ENCODE data around the gene CDC25C. TPM values are rescaled to one million over a fixed set of nuclear protein-coding genes. Genes with fewer than 3 reads are reported as not detected.

CDC25C gene
- total and polyA plus RNA-seq, 2 of the 4 experiments (the other 2 are of a cell fraction) = 7.3 to 8.2 TPM

DNA sequence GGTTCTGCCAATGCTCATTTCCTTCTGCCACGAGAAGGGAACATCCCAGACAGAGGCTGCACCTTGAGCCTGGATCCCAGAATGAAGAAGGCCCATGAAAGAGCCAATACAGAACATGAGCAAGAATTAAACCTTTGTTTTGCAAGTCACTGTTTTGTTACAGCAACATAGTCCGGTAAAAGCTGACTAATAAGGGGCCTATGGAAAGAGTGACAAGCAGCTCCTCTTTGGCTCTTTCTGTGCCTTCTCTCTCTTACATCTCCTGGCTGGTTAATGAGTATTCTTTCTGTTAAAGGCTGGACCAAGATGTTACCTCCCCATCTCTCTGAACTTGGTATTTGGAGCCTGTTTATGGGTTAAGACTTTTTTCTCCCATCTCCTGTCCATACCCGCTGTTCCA lies 68.0 kb downstream of the CDC25C start:
- TF ChIP-seq MXI1 (IDR thresholded peaks at IDR 0.05; ENCODE audit: borderline replicate concordance, low read depth, low read length) = no peak
- no peak for TF ChIP-seq MAZ (IDR thresholded peaks at IDR 0.05; ENCODE audit: borderline replicate concordance, low read depth, low read length)
- TF ChIP-seq, protein P1, sequence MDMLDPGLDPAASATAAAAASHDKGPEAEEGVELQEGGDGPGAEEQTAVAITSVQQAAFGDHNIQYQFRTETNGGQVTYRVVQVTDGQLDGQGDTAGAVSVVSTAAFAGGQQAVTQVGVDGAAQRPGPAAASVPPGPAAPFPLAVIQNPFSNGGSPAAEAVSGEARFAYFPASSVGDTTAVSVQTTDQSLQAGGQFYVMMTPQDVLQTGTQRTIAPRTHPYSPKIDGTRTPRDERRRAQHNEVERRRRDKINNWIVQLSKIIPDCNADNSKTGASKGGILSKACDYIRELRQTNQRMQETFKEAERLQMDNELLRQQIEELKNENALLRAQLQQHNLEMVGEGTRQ (IDR thresholded peaks at IDR 0.05; ENCODE audit: low read depth, low read length) = no peak
- TF ChIP-seq FOS (IDR thresholded peaks at IDR 0.05; ENCODE audit: low read depth, low read length) = no peak
- no peak for TF ChIP-seq CHD1 (IDR thresholded peaks at IDR 0.05; ENCODE audit: low read depth, low read length)
- no peak for TF ChIP-seq RCOR1 (IDR thresholded peaks at IDR 0.05; ENCODE audit: insufficient replicate concordance, low read length)
- TF ChIP-seq RAD21 (IDR thresholded peaks at IDR 0.05; ENCODE audit: low read length) = no peak
- no peak for TF ChIP-seq NFE2L2 (IDR thresholded peaks at IDR 0.05; ENCODE audit: low read depth, low read length)
- TF ChIP-seq BHLHE40 (IDR thresholded peaks at IDR 0.05; ENCODE audit: low read depth, low read length) = no peak
- no peak for TF ChIP-seq POLR2A (IDR thresholded peaks at IDR 0.05; ENCODE audit: low read depth, low read length)
- no peak for TF ChIP-seq CEBPB (IDR thresholded peaks at IDR 0.05; ENCODE audit: low read depth, low read length)
- TF ChIP-seq MAFK (IDR thresholded peaks at IDR 0.05; ENCODE audit: low read depth, low read length) = no peak
- TF ChIP-seq, protein P2, sequence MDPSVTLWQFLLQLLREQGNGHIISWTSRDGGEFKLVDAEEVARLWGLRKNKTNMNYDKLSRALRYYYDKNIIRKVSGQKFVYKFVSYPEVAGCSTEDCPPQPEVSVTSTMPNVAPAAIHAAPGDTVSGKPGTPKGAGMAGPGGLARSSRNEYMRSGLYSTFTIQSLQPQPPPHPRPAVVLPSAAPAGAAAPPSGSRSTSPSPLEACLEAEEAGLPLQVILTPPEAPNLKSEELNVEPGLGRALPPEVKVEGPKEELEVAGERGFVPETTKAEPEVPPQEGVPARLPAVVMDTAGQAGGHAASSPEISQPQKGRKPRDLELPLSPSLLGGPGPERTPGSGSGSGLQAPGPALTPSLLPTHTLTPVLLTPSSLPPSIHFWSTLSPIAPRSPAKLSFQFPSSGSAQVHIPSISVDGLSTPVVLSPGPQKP (IDR thresholded peaks at IDR 0.05; ENCODE audit: borderline replicate concordance, low read depth, low read length) = no peak
- TF ChIP-seq SMC3 (IDR thresholded peaks at IDR 0.05; ENCODE audit: low read depth, low read length) = no peak
- TF ChIP-seq, protein P3, sequence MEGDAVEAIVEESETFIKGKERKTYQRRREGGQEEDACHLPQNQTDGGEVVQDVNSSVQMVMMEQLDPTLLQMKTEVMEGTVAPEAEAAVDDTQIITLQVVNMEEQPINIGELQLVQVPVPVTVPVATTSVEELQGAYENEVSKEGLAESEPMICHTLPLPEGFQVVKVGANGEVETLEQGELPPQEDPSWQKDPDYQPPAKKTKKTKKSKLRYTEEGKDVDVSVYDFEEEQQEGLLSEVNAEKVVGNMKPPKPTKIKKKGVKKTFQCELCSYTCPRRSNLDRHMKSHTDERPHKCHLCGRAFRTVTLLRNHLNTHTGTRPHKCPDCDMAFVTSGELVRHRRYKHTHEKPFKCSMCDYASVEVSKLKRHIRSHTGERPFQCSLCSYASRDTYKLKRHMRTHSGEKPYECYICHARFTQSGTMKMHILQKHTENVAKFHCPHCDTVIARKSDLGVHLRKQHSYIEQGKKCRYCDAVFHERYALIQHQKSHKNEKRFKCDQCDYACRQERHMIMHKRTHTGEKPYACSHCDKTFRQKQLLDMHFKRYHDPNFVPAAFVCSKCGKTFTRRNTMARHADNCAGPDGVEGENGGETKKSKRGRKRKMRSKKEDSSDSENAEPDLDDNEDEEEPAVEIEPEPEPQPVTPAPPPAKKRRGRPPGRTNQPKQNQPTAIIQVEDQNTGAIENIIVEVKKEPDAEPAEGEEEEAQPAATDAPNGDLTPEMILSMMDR (conservative IDR thresholded peaks at IDR 0.05; ENCODE audit: low read depth, low read length) = no peak
- H3K4me1 ChIP-seq (ENCODE audit: control insufficient read depth, insufficient read depth, low read length) = no peaks in the 10 kb centered on the region
- ChIA-PET CTCF (interaction anchor here (0.7 kb wide), 1 partner anchor 17 kb away, joined by 3 read pairs; no protein-coding TSS in a partner anchor), POLR2A (ENCODE audit: unreplicated experiment) (no interaction called here)
- H2BK15ac ChIP-seq (ENCODE audit: low read depth, low read length) = no peak overlapping the region
- H2BK5ac ChIP-seq (ENCODE audit: low read depth, low read length, poor library complexity, severe bottlenecking) = no peak overlapping the region
- H2BK120ac ChIP-seq (ENCODE audit: low read depth, low read length) = no peak overlapping the region
- H4K5ac ChIP-seq (ENCODE audit: low read depth, low read length) = no peak overlapping the region
- no peak overlapping the region for H3K4ac ChIP-seq (ENCODE audit: low read depth, low read length)
- H4K20me1 ChIP-seq (ENCODE audit: insufficient read depth, low read length) = no peaks in the 10 kb centered on the region
- H3K4me2 ChIP-seq (ENCODE audit: low read depth, low read length) = no peak overlapping the region
- no peaks in the 10 kb centered on the region for H3K9me3 ChIP-seq (ENCODE audit: control insufficient read depth, insufficient read depth, low read length)
- H2AK9ac ChIP-seq (replicated peaks; ENCODE audit: low read depth, low read length, poor library complexity) = no peak overlapping the region
- no peaks in the 10 kb centered on the region for H3K36me3 ChIP-seq (ENCODE audit: control insufficient read depth, insufficient read depth, low read length)
- in situ Hi-C loops (cut with MboI; ENCODE audit: low sequenced_read_pairs) (no loop called here), dilution Hi-C loops (cut with HindIII; ENCODE audit: low sequenced_read_pairs, unreplicated experiment) (no loop called here), intact Hi-C loops (cut with micrococcal nuclease) (no loop called here)
- no peak overlapping the region for H2AFZ ChIP-seq (replicated peaks; ENCODE audit: low read length, poor library complexity)
- 33% methylated on average over 1 of the region's 3 CpGs; no CpG with 5 or more reads in 1 of the 2 experiments for WGBS, 2 experiments (ENCODE audit: extremely low coverage in 2 of 2, insufficient read length in 1 of 2)
- H3K9ac ChIP-seq (ENCODE audit: low read depth, low read length) = no peak overlapping the region
- no peak overlapping the region for H4K91ac ChIP-seq (ENCODE audit: insufficient read depth, low read depth, low read length)
- no peak overlapping the region for H4K8ac ChIP-seq (ENCODE audit: low read depth in 2 of 2, low read length in 2 of 2)
- H3K23ac ChIP-seq (ENCODE audit: low read depth, low read length) = no peak overlapping the region
- BruUV-seq (replicated peaks) = no TSS peak
- H3K14ac ChIP-seq (replicated peaks; ENCODE audit: low read depth, low read length) = no peak overlapping the region
- H2AK5ac ChIP-seq (ENCODE audit: low read depth, low read length) = no peak overlapping the region
- peaks cover 22% of the 10 kb centered on the region for H3K27me3 ChIP-seq (ENCODE audit: control insufficient read depth, insufficient read depth, low read length)
- DNase-seq (no peak), ATAC-seq (ENCODE audit: low read depth) (no peak)
- H3K9me1 ChIP-seq (ENCODE audit: insufficient read depth, low read length) = no peaks in the 10 kb centered on the region
- no peak overlapping the region for H2BK20ac ChIP-seq (ENCODE audit: low read depth, low read length)
- H3K79me1 ChIP-seq (ENCODE audit: low read depth in 1 of 2, low read length in 2 of 2) = no peaks in the 10 kb centered on the region
- H3K4me3 ChIP-seq (ENCODE audit: insufficient read depth, low read depth, low read length) = no peak overlapping the region
- H3K27ac ChIP-seq (ENCODE audit: insufficient read depth, low read length) = no peak overlapping the region
- H3K18ac ChIP-seq (ENCODE audit: low read depth, low read length) = no peak overlapping the region
- H3K56ac ChIP-seq (ENCODE audit: extremely low read depth, insufficient read depth, low read length) = no peak overlapping the region

Data from IMR-90 (cell line).